Activated CD8-positive, alpha-beta memory T cell treated with anti-CD3 and anti-CD28 coated beads, Interleukin-2, amount 10 ng/mL, durations not matched to agents 7 days and 5 days (primary cell): ENCODE measurements around the gene AKR1B15. TPM values are rescaled to one million over a fixed set of nuclear protein-coding genes. Genes with fewer than 3 reads are reported as not detected.

ENCODE experiments used
- ATAC-seq: fragments of 150-1000 bp; cut with Tn5 transposase; one replicate; pipeline ENCODE4 v1.10.0; 2021; ENCODE audit warnings: moderate library complexity
- CTCF ChIA-PET: fragments of 350-600 bp; sonication (Branson Sonifier 250); formaldehyde crosslinking; loops from one replicate; lab custom pipeline; 2021; ENCODE audit warnings: antibody characterized with exemption; lab: Charles Lee
- DNase-seq: peaks from one replicate; pipeline ENCODE4 v3.0.0-alpha.2; 2020
- H3K27ac Mint-ChIP-seq: one replicate; pipeline ENCODE4 v1.8.0; 2021; ENCODE audit warnings: mild to moderate bottlenecking, mixed read lengths
- H3K27me3 Mint-ChIP-seq: one replicate; pipeline ENCODE4 v1.8.0; 2021; ENCODE audit warnings: mixed read lengths
- H3K36me3 Mint-ChIP-seq: one replicate; pipeline ENCODE4 v1.8.0; 2021; ENCODE audit warnings: mild to moderate bottlenecking, mixed read lengths
- H3K4me1 Mint-ChIP-seq: one replicate; pipeline ENCODE4 v1.8.0; 2021; ENCODE audit warnings: mixed read lengths
- H3K4me3 Mint-ChIP-seq: one replicate; pipeline ENCODE4 v1.8.0; 2021; ENCODE audit warnings: mild to moderate bottlenecking, moderate library complexity, mixed read lengths
- H3K9me3 Mint-ChIP-seq: one replicate; pipeline ENCODE4 v1.8.0; 2022; ENCODE audit warnings: low read depth, mixed read lengths
- total RNA-seq, 2 experiments: library from RNA; stranded (reverse); gene quantifications; one replicate each; pipeline ENCODE4 v1.2.3, GENCODE V29; 2021

AKR1B15 gene
- total RNA-seq, 2 experiments from 2014 or later = not detected

- Mint-ChIP-seq H3K27me3 (peaks cover 20% of the 10 kb centered on the region), H3K4me1 (peaks cover 3% of the 10 kb centered on the region), H3K9me3 (no peaks in the 10 kb centered on the region), H3K27ac (no peak overlapping the region), H3K36me3 (no peaks in the 10 kb centered on the region), H3K4me3 (no peak overlapping the region)
- CTCF ChIA-PET = no interaction called here
- DNase-seq = no peak
- ATAC-seq = no peak
These were observed 35.4 kb downstream of the AKR1B15 start for GRCh38 chr7:134584290-134584689.

GRCh38 chr7:134585897-134586296 is 37.0 kb downstream of the AKR1B15 start:
- Mint-ChIP-seq H3K27ac (no peak overlapping the region), H3K4me3 (no peak overlapping the region), H3K9me3 (no peaks in the 10 kb centered on the region), H3K27me3 (peaks cover 16% of the 10 kb centered on the region), H3K36me3 (no peaks in the 10 kb centered on the region), H3K4me1 (no peaks in the 10 kb centered on the region)
- CTCF ChIA-PET = interaction anchor here (0.8 kb wide), 1 partner anchor 35 kb away, joined by 3 read pairs; no protein-coding TSS in a partner anchor
- no peak for DNase-seq
- no peak for ATAC-seq

- H3K9me3 Mint-ChIP-seq = peaks cover 4% of the 10 kb centered on the region
- no peak for ATAC-seq
- peaks cover 7% of the 10 kb centered on the region for H3K27me3 Mint-ChIP-seq
- no peaks in the 10 kb centered on the region for H3K36me3 Mint-ChIP-seq
- no peak overlapping the region for H3K4me3 Mint-ChIP-seq
- CTCF ChIA-PET = no interaction called here
- H3K4me1 Mint-ChIP-seq = no peaks in the 10 kb centered on the region
- H3K27ac Mint-ChIP-seq = no peak overlapping the region
- no peak for DNase-seq
These were observed 38.8 kb downstream of the AKR1B15 start for GRCh38 chr7:134587750-134588149.

GRCh38 chr7:134589491-134589941 is 40.6 kb downstream of the AKR1B15 start:
- no peak overlapping the region for H3K4me3 Mint-ChIP-seq
- H3K36me3 Mint-ChIP-seq = no peaks in the 10 kb centered on the region
- peaks cover 3% of the 10 kb centered on the region for H3K27me3 Mint-ChIP-seq
- no peaks in the 10 kb centered on the region for H3K4me1 Mint-ChIP-seq
- ATAC-seq (no peak), DNase-seq (no peak)
- no peak overlapping the region for H3K27ac Mint-ChIP-seq
- H3K9me3 Mint-ChIP-seq = peaks cover 4% of the 10 kb centered on the region
- CTCF ChIA-PET = no interaction called here

GRCh38 chr7:134593530-134594392 is 44.9 kb downstream of the AKR1B15 start:
- Mint-ChIP-seq H3K9me3 (peaks cover 4% of the 10 kb centered on the region), H3K36me3 (no peaks in the 10 kb centered on the region), H3K27ac (no peak overlapping the region), H3K4me1 (no peaks in the 10 kb centered on the region), H3K4me3 (no peak overlapping the region), H3K27me3 (peaks cover 21% of the 10 kb centered on the region)
- DNase-seq (no peak), ATAC-seq (no peak)
- CTCF ChIA-PET = no interaction called here

GRCh38 chr7:134594877-134595276 is 46.0 kb downstream of the AKR1B15 start:
- peaks cover 24% of the 10 kb centered on the region for H3K27me3 Mint-ChIP-seq
- H3K4me1 Mint-ChIP-seq = no peaks in the 10 kb centered on the region
- no peak for ATAC-seq
- CTCF ChIA-PET = interaction anchor here (0.5 kb wide), 1 partner anchor 390 kb away, joined by 3 read pairs; no protein-coding TSS in a partner anchor
- no peak overlapping the region for H3K4me3 Mint-ChIP-seq
- no peak overlapping the region for H3K27ac Mint-ChIP-seq
- no peaks in the 10 kb centered on the region for H3K36me3 Mint-ChIP-seq
- peaks cover 4% of the 10 kb centered on the region for H3K9me3 Mint-ChIP-seq
- DNase-seq = no peak

- no peak overlapping the region for H3K4me3 Mint-ChIP-seq
- DNase-seq (no peak), ATAC-seq (no peak)
- H3K4me1 Mint-ChIP-seq = peaks cover 2% of the 10 kb centered on the region
- H3K27me3 Mint-ChIP-seq = peaks cover 42% of the 10 kb centered on the region
- no peak overlapping the region for H3K27ac Mint-ChIP-seq
- H3K36me3 Mint-ChIP-seq = no peaks in the 10 kb centered on the region
- H3K9me3 Mint-ChIP-seq = no peaks in the 10 kb centered on the region
- CTCF ChIA-PET = interaction anchor here (1.0 kb wide), 2 partner anchors 8 to 85 kb away, joined by 3 read pairs; no protein-coding TSS in a partner anchor
These were observed 50.5 kb downstream of the AKR1B15 start for GRCh38 chr7:134599371-134599770.

- Mint-ChIP-seq H3K27me3 (peaks cover 51% of the 10 kb centered on the region), H3K4me1 (peaks cover 4% of the 10 kb centered on the region), H3K9me3 (no peaks in the 10 kb centered on the region), H3K27ac (no peak overlapping the region), H3K36me3 (no peaks in the 10 kb centered on the region), H3K4me3 (no peak overlapping the region)
- CTCF ChIA-PET = no interaction called here
- DNase-seq = no peak
- ATAC-seq = no peak
These were observed 52.5 kb downstream of the AKR1B15 start for GRCh38 chr7:134601459-134601858.

- CTCF ChIA-PET = interaction anchor here (1.2 to 1.6 kb wide), 4 partner anchors 54 to 170 kb away, joined by 3 to 9 read pairs (median 4); partner anchors contain the start of gene AKR1B15
- no peaks in the 10 kb centered on the region for H3K9me3 Mint-ChIP-seq
- H3K27ac Mint-ChIP-seq = no peak overlapping the region
- DNase-seq (no peak), ATAC-seq (no peak)
- H3K36me3 Mint-ChIP-seq = no peaks in the 10 kb centered on the region
- peaks cover 55% of the 10 kb centered on the region for H3K27me3 Mint-ChIP-seq
- H3K4me1 Mint-ChIP-seq = peaks cover 10% of the 10 kb centered on the region
- H3K4me3 Mint-ChIP-seq = no peak overlapping the region
These were observed 54.1 kb downstream of the AKR1B15 start for GRCh38 chr7:134602881-134603451.

GRCh38 chr7:134605978-134606923 is 57.3 kb downstream of the AKR1B15 start:
- Mint-ChIP-seq H3K36me3 (no peaks in the 10 kb centered on the region), H3K27me3 (peaks cover 63% of the 10 kb centered on the region), H3K27ac (no peak overlapping the region), H3K9me3 (no peaks in the 10 kb centered on the region), H3K4me1 (peaks cover 10% of the 10 kb centered on the region), H3K4me3 (peak overlapping the region; percentile 59)
- ATAC-seq (peak; percentile 93), DNase-seq (peak; percentile 73)
- CTCF ChIA-PET = interaction anchor here (0.7 to 3.5 kb wide), 12 partner anchors 14 to 173 kb away, joined by 3 to 20 read pairs (median 4); no protein-coding TSS in a partner anchor

GRCh38 chr7:134611611-134612151 is 62.8 kb downstream of the AKR1B15 start:
- CTCF ChIA-PET = interaction anchor here (1.1 to 2.9 kb wide), 3 partner anchors 9 to 179 kb away, joined by 3 to 10 read pairs (median 3); no protein-coding TSS in a partner anchor
- Mint-ChIP-seq H3K27me3 (peaks cover 38% of the 10 kb centered on the region), H3K27ac (no peak overlapping the region), H3K36me3 (peaks cover 2% of the 10 kb centered on the region), H3K9me3 (no peaks in the 10 kb centered on the region), H3K4me1 (peaks cover 20% of the 10 kb centered on the region), H3K4me3 (no peak overlapping the region)
- ATAC-seq (no peak), DNase-seq (no peak)

- Mint-ChIP-seq H3K36me3 (peaks cover 2% of the 10 kb centered on the region), H3K4me3 (no peak overlapping the region), H3K27ac (no peak overlapping the region), H3K4me1 (peaks cover 16% of the 10 kb centered on the region), H3K9me3 (no peaks in the 10 kb centered on the region), H3K27me3 (peaks cover 38% of the 10 kb centered on the region)
- DNase-seq (no peak), ATAC-seq (no peak)
- CTCF ChIA-PET = interaction anchor here (1.3 to 2.9 kb wide), 2 partner anchors 20 to 180 kb away, joined by 3 to 10 read pairs; no protein-coding TSS in a partner anchor
These were observed 63.3 kb downstream of the AKR1B15 start for GRCh38 chr7:134612197-134612596.
